ENCODE measurements around the gene ATP10D.

Gene ATP10D

GRCh38 chr4:47485047-47485692 is at the start of gene ATP10D:
ATP10D (plus strand) TSS chr4:47485275; CDS start chr4:47512541, 27,266 bp downstream.
- peak; percentile 91 for DNase-seq (ENCODE audit: low read depth)
- TF ChIP-seq MAX (IDR thresholded peaks at IDR 0.05; ENCODE audit: low read depth, low read length) (peak; percentile 60), POLR2A (IDR thresholded peaks at IDR 0.05; ENCODE audit: extremely low read depth, insufficient read length) (peak; percentile 45), CTCF (IDR thresholded peaks at IDR 0.05; ENCODE audit: low read depth, low read length) (no peak), MYC (IDR thresholded peaks at IDR 0.05; ENCODE audit: low read depth, low read length) (no peak; the same call in 1 of the 2 replicates)
- H3K4me3 ChIP-seq (ENCODE audit: low read depth, low read length) = peak within 1 kb of the TSS; percentile 88

- peak; percentile 85 for DNase-seq (ENCODE audit: low read depth)
Measured at GRCh38 chr4:47442980-47443379, 42.1 kb upstream of the ATP10D start.

GRCh38 chr4:47444031-47444430 is 41.0 kb upstream of the ATP10D start:
- TF ChIP-seq POLR2A (IDR thresholded peaks at IDR 0.05; ENCODE audit: extremely low read depth, insufficient read length) (no peak), CTCF (IDR thresholded peaks at IDR 0.05; ENCODE audit: low read depth, low read length) (no peak), MYC (IDR thresholded peaks at IDR 0.05; ENCODE audit: low read depth, low read length) (no peak), MAX (IDR thresholded peaks at IDR 0.05; ENCODE audit: low read depth, low read length) (no peak)
- H3K4me3 ChIP-seq (ENCODE audit: low read depth, low read length) = no peak overlapping the region
- peak; percentile 53 for DNase-seq (ENCODE audit: low read depth)

More at GRCh38 chr4:47442980-47443379, 42.1 kb upstream of the ATP10D start:
- no peak for TF ChIP-seq CTCF (IDR thresholded peaks at IDR 0.05; ENCODE audit: low read depth, low read length)
- TF ChIP-seq MAX (IDR thresholded peaks at IDR 0.05; ENCODE audit: low read depth, low read length) = no peak
- no peak for TF ChIP-seq MYC (IDR thresholded peaks at IDR 0.05; ENCODE audit: low read depth, low read length)
- no peak for TF ChIP-seq POLR2A (IDR thresholded peaks at IDR 0.05; ENCODE audit: extremely low read depth, insufficient read length)
- H3K4me3 ChIP-seq (ENCODE audit: low read depth, low read length) = peak overlapping the region; percentile 12

- H3K4me3 ChIP-seq (ENCODE audit: low read depth, low read length) = no peak overlapping the region
- TF ChIP-seq MYC (IDR thresholded peaks at IDR 0.05; ENCODE audit: low read depth, low read length) (no peak), CTCF (IDR thresholded peaks at IDR 0.05; ENCODE audit: low read depth, low read length) (no peak), POLR2A (IDR thresholded peaks at IDR 0.05; ENCODE audit: extremely low read depth, insufficient read length) (no peak), MAX (IDR thresholded peaks at IDR 0.05; ENCODE audit: low read depth, low read length) (no peak)
- DNase-seq (ENCODE audit: low read depth) = no peak
Measured at GRCh38 chr4:47451657-47452056, 33.4 kb upstream of the ATP10D start.

- H3K4me3 ChIP-seq (ENCODE audit: low read depth, low read length) = peak overlapping the region; percentile 78
- peak; percentile 26 for DNase-seq (ENCODE audit: low read depth)
- TF ChIP-seq CTCF (IDR thresholded peaks at IDR 0.05; ENCODE audit: low read depth, low read length) = no peak
- TF ChIP-seq MAX (IDR thresholded peaks at IDR 0.05; ENCODE audit: low read depth, low read length) = no peak
- TF ChIP-seq POLR2A (IDR thresholded peaks at IDR 0.05; ENCODE audit: extremely low read depth, insufficient read length) = no peak
- no peak for TF ChIP-seq MYC (IDR thresholded peaks at IDR 0.05; ENCODE audit: low read depth, low read length)
Measured at GRCh38 chr4:47462799-47463234, 22.3 kb upstream of the ATP10D start.

Data from NB4 (cell line).